ENCODE results near the gene SPATS2.
A peak's percentile ranks its signal among the peaks of the same experiment; 100 is the strongest.

Gene SPATS2

GRCh38 chr12:49335955-49336644 is 31.2 kb upstream of the SPATS2 start:
- DNase-seq (ENCODE audit: low spot score), result no peak

GRCh38 chr12:49336645-49337584 is 30.3 kb upstream of the SPATS2 start, which contains the start of gene C1QL4:
Gene C1QL4, minus strand, starts transcription at chr12:49337188. Its CDS starts 711 bp downstream, at chr12:49336477.
- DNase-seq (ENCODE audit: low spot score), result peak; percentile 94

GRCh38 chr12:49338830-49339463 is 28.3 kb upstream of the SPATS2 start:
- DNase-seq (ENCODE audit: low spot score), result no peak

- DNase-seq (ENCODE audit: low spot score), result no peak
These were observed 27.8 kb upstream of the SPATS2 start for GRCh38 chr12:49339464-49339861.

GRCh38 chr12:49340095-49340870 is 27.0 kb upstream of the SPATS2 start:
- no peak for DNase-seq (ENCODE audit: low spot score)

GRCh38 chr12:49340971-49341776 is 26.1 kb upstream of the SPATS2 start:
- no peak for DNase-seq (ENCODE audit: low spot score)

- no peak for DNase-seq (ENCODE audit: low spot score)
These were observed 25.5 kb upstream of the SPATS2 start for GRCh38 chr12:49341777-49342065.

GRCh38 chr12:49342066-49342913 is 25.0 kb upstream of the SPATS2 start:
- DNase-seq (ENCODE audit: low spot score), result peak; percentile 76

GRCh38 chr12:49342914-49343731 is 24.1 kb upstream of the SPATS2 start:
- no peak for DNase-seq (ENCODE audit: low spot score)

- no peak for DNase-seq (ENCODE audit: low spot score)
These were observed 22.7 kb upstream of the SPATS2 start for GRCh38 chr12:49344486-49345050.

GRCh38 chr12:49345051-49345824 is 22.0 kb upstream of the SPATS2 start:
- peak; percentile 50 for DNase-seq (ENCODE audit: low spot score)

GRCh38 chr12:49345825-49346658 is 21.2 kb upstream of the SPATS2 start:
- peak; percentile 36 for DNase-seq (ENCODE audit: low spot score)

- peak; percentile 32 for DNase-seq (ENCODE audit: low spot score)
These were observed 20.5 kb upstream of the SPATS2 start, which contains the start of gene DNAJC22 for GRCh38 chr12:49346659-49347310. Gene DNAJC22, plus strand, starts transcription at chr12:49346888. Its CDS starts 1,985 bp downstream, at chr12:49348873.

- peak; percentile 95 for DNase-seq (ENCODE audit: low spot score)
These were observed 19.7 kb upstream of the SPATS2 start for GRCh38 chr12:49347311-49348193.

GRCh38 chr12:49348781-49349180 is 18.5 kb upstream of the SPATS2 start:
- DNase-seq (ENCODE audit: low spot score), result peak; percentile 0

GRCh38 chr12:49349266-49349665 is 18.0 kb upstream of the SPATS2 start:
- no peak for DNase-seq (ENCODE audit: low spot score)
